ENCODE measurements around the gene PSMB11. TPM values are rescaled to one million over a fixed set of nuclear protein-coding genes. Genes with fewer than 3 reads are reported as not detected.

The PSMB11 gene
- total RNA-seq, 2 donors from 2014 or later = not detected

- WGBS, 2 donors = 72 to 79% methylated on average over 5 of the region's 5 CpGs
- TF ChIP-seq CTCF (IDR thresholded peaks at IDR 0.05) = no peak
- TF ChIP-seq POLR2A (IDR thresholded peaks at IDR 0.05) = no peak
- H3K27ac ChIP-seq = no peak overlapping the region
- H3K27me3 ChIP-seq = no peaks in the 10 kb centered on the region
- no peaks in the 10 kb centered on the region for H3K36me3 ChIP-seq (replicated peaks in 1 of 2; ENCODE audit: insufficient read depth in 1 of 2, low read depth in 2 of 2)
- intact Hi-C loops (cut with DNase I) = no loop called here
- DNase-seq (no peak), ATAC-seq (no peak)
- no peaks in the 10 kb centered on the region for H3K4me1 ChIP-seq
- H3K9me3 ChIP-seq = no peaks in the 10 kb centered on the region
- no peak overlapping the region for H3K4me3 ChIP-seq
Measured at GRCh38 chr14:23017091-23017490, 24.9 kb upstream of the PSMB11 start.

GRCh38 chr14:23018107-23018506 lies 23.9 kb upstream of the PSMB11 start:
- intact Hi-C loops (cut with DNase I) = no loop called here
- DNase-seq (no peak), ATAC-seq (no peak)
- no peaks in the 10 kb centered on the region for H3K27me3 ChIP-seq
- H3K27ac ChIP-seq = no peak overlapping the region
- H3K9me3 ChIP-seq = no peaks in the 10 kb centered on the region
- no peaks in the 10 kb centered on the region for H3K36me3 ChIP-seq (replicated peaks in 1 of 2; ENCODE audit: insufficient read depth in 1 of 2, low read depth in 2 of 2)
- H3K4me3 ChIP-seq = no peak overlapping the region
- no peak for TF ChIP-seq CTCF (IDR thresholded peaks at IDR 0.05)
- no peak for TF ChIP-seq POLR2A (IDR thresholded peaks at IDR 0.05)
- H3K4me1 ChIP-seq = no peaks in the 10 kb centered on the region

- intact Hi-C loops (cut with DNase I) = no loop called here
- DNase-seq (no peak), ATAC-seq (no peak)
- WGBS, 2 donors = 84 to 95% methylated on average over 7 of the region's 7 CpGs
- Histone ChIP-seq H3K36me3 (replicated peaks in 1 of 2; ENCODE audit: insufficient read depth in 1 of 2, low read depth in 2 of 2) (peaks cover 0 to 1% of the 10 kb centered on the region in 2 donors), H3K4me3 (no peak overlapping the region), H3K9me3 (no peaks in the 10 kb centered on the region), H3K27ac (no peak overlapping the region), H3K4me1 (no peaks in the 10 kb centered on the region), H3K27me3 (no peaks in the 10 kb centered on the region)
- TF ChIP-seq POLR2A (IDR thresholded peaks at IDR 0.05) (no peak), CTCF (IDR thresholded peaks at IDR 0.05) (no peak)
Measured at GRCh38 chr14:23020143-23021128, 21.6 kb upstream of the PSMB11 start.

- H3K9me3 ChIP-seq = no peaks in the 10 kb centered on the region
- intact Hi-C loops (cut with DNase I) = no loop called here
- no peak overlapping the region for H3K4me3 ChIP-seq
- DNase-seq (no peak), ATAC-seq (no peak)
- no peaks in the 10 kb centered on the region for H3K4me1 ChIP-seq
- no peak overlapping the region for H3K27ac ChIP-seq
- TF ChIP-seq CTCF (IDR thresholded peaks at IDR 0.05) = no peak
- no peak for TF ChIP-seq POLR2A (IDR thresholded peaks at IDR 0.05)
- WGBS, 2 donors = 74 to 79% methylated on average over 9 of the region's 9 CpGs
- H3K36me3 ChIP-seq (replicated peaks in 1 of 2; ENCODE audit: insufficient read depth in 1 of 2, low read depth in 2 of 2) = peaks cover 0 to 8% of the 10 kb centered on the region in 2 donors
- no peaks in the 10 kb centered on the region for H3K27me3 ChIP-seq
Measured at GRCh38 chr14:23021434-23021833, 20.6 kb upstream of the PSMB11 start.
